Dermis blood vessel endothelial cell (primary cell): ENCODE data around the gene CLNK. TPM values are rescaled to one million over a fixed set of nuclear protein-coding genes. Genes with fewer than 3 reads are reported as not detected.

ENCODE experiments used
- DNase-seq: peaks from one replicate; pipeline ENCODE4 v3.0.0; 2010
- total RNA-seq: library from RNA; depleted of rRNA; stranded (reverse); fragments of >200 nt; gene quantifications from 2 replicates; pipeline ENCODE4 v1.2.3, GENCODE V29; 2014

CLNK gene
- total RNA-seq, 1 donor from 2014 or later: not detected

GRCh38 chr4:10701161-10701560 is 16.6 kb upstream of the CLNK start:
- DNase-seq: no peak

DNA sequence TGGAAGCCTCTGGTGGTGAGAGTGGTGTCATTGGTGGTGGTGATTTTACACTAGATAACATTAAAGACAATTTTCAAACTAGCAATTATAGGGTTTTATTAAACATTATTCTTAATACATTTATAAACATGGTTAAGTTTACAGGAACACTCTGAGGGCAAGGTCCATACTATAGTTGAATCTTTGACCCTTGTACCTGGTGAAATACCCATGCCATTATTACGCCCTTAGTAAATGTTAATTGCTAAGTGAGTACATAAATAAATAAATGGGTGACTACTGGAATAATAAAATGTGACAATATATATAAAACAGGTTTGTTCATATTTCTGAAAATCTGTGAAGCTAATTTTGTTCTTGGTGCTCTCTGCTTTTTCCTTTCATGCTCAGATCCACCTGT is 13.6 kb upstream of the CLNK start:
- no peak for DNase-seq

DNA sequence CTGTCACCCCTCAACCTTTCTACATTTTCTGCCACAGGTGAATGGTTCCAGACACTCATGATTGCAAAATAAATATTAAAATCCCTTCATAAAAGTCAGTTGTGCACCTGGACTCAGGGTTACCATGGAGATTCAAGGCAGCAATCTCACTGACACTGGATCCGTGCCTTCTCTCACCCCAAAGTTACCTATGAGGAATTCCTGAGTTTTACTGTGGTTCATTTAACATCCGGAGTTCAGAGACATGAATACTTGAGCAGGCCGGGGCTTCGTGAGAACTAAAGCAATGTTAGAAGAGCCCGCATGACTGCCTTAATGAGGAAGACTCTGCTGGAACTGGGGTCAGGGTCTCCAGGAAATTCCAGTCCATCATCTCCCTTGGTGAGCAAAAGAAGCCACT is 12.5 kb upstream of the CLNK start:
- no peak for DNase-seq

- no peak for DNase-seq
These were observed 11.7 kb upstream of the CLNK start for GRCh38 chr4:10696253-10696652.

DNA sequence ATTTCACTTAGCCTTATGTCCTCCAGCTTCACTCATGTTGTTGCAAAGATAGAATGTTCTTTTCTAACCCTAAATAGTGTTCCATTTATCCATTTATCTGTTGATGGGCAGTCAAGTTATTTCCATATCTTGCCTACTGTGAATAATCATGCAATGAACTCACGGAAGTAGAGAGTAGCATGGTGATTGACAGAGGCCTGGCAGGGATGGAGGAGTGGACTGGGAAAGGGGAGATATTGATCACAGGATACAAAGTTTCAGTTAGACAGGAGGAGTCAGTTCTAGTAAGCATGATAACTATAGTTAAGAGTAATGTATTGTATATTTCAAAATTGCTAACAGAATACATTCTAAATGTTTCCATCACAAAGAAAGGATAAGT is 10.3 kb upstream of the CLNK start:
- DNase-seq: no peak

GRCh38 chr4:10694151-10694827 is 9.7 kb upstream of the CLNK start:
- no peak for DNase-seq

DNA sequence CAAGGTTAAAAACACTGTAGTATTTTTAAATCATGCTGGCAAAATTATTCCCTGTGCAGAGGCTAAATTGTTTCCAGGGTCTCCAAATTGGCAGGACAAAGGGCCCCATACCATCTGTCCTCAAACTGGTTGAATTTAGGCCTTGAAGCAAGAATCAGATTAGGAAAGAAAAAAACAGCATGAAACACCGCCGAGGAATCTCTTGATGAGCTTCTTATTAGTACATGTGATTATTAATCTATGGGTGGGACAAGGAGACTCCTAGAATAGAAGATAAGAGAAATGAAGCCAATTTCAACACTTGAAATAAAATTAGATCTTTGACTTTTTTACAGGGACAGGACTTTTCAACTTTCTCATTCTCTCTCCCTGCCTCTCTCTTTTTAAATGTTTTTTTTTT is 7.1 kb upstream of the CLNK start:
- DNase-seq: no peak

GRCh38 chr4:10690185-10690907 is 5.8 kb upstream of the CLNK start:
- no peak for DNase-seq

DNA sequence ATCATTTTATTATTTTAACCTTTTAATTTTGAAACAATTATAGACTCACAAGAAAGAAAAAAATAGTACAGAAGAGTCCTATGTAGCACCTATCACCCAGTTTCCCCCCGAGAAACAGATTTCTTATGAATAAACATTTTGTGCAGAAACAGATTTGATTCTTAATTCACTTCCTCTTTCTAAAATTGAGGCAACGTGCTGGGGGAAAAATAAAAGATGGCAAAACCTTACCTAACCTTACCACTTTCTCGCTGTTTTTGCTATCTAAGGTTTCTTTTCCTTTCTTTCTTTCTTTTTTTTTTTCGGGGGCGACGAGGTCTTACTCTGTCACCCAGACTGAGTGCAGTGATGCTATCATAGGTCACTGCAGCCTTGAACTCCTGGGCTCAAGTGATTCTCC is 4.3 kb upstream of the CLNK start:
- DNase-seq: no peak

DNA sequence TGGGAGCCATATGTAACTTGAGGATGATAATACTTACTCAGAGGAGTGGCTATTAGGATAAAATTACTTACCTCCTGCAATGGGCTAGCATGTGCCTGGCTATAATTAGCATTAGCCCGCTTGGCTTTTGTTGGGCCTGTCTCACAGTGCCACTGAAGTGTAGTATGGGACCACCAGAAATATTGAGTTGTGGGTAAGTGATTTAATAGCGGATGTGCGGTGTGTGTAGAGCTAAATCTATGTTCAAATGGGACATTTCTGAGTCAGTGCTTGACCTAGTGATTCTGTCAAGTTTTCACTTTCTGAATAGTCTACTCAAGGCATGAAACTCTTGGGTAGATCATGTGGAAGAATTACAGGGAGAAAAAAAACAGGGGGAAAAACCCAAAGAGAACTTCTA is 3.5 kb upstream of the CLNK start:
- no peak for DNase-seq

- DNase-seq: no peak
These were observed 3.0 kb upstream of the CLNK start for GRCh38 chr4:10687526-10687925.

GRCh38 chr4:10682397-10682796 is 2.2 kb downstream of the CLNK start:
- no peak for DNase-seq

- DNase-seq: no peak
These were observed 6.6 kb downstream of the CLNK start for GRCh38 chr4:10677796-10678497.

DNA sequence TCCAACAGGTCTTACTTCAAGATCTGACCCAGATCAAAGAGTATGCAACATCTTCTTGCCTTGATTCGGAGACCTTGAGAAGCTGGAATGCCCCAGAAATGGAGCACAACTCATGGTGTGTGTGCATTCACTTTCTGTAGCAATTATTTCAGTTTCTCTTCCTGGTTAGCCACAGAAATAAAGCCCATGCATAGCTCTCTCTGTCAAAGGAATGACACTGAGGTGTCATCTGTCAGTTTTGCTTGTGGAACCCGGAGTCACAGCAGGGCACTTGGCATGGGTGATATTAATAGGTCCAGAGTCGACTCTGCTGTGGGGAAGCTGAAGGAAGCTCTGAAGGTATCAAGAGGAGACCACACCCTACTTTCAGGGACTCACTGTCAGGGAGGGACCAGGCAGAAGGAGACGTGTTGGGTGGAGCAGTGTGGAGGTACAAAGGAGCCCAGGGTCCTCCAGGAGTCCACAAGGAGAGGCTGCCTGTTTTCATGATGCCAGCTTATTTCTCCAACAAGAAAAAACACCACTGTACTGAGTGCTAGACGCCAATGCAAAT is 10.7 kb downstream of the CLNK start:
- DNase-seq: no peak

GRCh38 chr4:10672379-10672778 is 12.2 kb downstream of the CLNK start:
- no peak for DNase-seq

- DNase-seq: no peak
These were observed 12.8 kb downstream of the CLNK start for GRCh38 chr4:10671799-10672198.

DNA sequence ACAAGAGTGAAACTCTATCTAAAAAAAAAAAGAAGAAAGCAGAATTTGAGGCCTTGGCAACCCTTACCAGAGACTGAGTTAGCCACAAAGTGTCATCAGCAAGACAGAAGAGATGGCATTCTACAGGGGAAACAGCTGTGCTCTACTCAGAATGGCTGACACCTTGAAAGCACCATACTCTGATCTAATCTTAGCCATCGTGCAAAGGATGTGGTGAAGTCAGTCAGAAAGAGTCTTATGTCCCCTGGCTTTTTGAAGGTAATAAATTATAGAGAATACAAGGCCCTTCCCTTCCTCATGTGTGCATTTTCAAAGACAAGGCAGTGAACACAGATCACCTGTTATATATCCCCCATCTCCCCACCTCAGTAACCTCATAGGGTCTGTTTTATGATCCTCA is 13.2 kb downstream of the CLNK start:
- no peak for DNase-seq

DNA sequence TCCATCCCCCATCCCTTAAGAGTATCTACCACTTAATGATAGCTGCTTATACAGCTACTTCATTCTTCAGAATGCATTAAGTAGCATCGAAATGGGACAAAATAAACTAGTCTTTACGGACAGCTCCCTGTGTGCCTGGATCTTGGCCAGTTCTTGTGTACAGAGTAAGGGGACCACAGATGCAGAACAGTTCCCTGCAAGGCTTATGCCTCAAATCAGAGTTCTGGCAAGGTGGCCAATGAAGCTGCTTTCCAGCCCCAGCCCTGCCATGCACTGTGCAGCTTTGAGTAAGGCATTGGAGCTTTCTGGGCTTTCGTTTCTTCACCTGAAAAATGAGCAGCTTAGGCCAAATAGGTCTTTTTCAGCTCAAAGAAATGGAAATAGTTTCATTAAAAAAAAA is 14.2 kb downstream of the CLNK start:
- no peak for DNase-seq

- DNase-seq: peak; percentile 34
These were observed 16.8 kb downstream of the CLNK start for GRCh38 chr4:10667701-10668326.

DNA sequence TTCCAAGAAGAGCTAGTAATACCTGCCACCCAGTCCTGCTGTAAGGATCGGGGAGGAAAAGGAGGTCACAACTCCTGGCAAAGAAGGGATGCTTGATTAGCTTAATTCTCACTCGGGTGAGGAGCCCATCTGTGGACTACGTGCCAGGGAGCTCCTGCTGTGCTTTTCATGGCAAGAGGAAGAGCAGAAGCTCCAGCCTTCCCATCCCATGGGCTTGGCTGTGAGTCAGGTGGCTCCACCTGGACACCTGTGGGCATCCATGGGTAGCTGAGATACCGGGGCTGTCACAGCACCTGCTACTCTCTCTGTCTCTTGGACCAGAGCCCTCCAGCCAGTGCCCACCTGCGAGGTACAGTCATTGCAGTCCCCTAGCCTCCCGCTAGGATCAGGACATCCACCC is 18.0 kb downstream of the CLNK start:
- DNase-seq: no peak

- DNase-seq: peak; percentile 98
These were observed 20.2 kb downstream of the CLNK start for GRCh38 chr4:10664408-10664807.

DNA sequence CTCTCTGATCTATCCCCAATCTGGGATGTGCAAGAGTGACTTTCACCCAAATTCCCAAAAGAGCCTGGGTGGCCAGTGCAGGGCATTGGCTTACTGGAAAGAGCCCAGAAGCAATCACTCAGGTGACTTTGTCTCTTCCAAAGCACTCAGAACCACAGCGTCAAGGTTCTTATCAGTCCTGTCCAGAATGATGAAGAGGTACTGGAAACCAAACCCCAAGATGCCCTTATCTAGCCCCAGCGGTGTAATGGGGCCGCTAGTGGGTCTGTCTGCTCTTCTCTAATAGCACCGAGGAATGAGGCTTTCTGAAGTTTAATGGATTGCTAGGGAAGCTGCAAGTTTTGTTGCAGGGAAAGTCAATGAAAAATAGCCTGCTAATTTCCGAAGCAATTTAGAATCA is 21.6 kb downstream of the CLNK start:
- no peak for DNase-seq

GRCh38 chr4:10661047-10661446 is 23.5 kb downstream of the CLNK start:
- DNase-seq: no peak
